CD14-positive monocyte (primary cell): ENCODE data around the gene USP53. TPM values are rescaled to one million over a fixed set of nuclear protein-coding genes. Genes with fewer than 3 reads are reported as not detected.

Experiments used
- DNase-seq, 3 donors: peaks; one replicate each; pipeline ENCODE4 v3.0.0-alpha.2; 2011 to 2022
- H2AFZ ChIP-seq: 2 replicates; pipeline ENCODE4 v1.6.0; 2012; ENCODE audit warnings: mild to moderate bottlenecking, low read depth, low read length, inconsistent platforms; ENCODE audit not compliant: insufficient read depth, poor library complexity, severe bottlenecking
- H3K27ac ChIP-seq, 2 donors: 1 replicate in 1 of 2; 2 replicates in 1 of 2; pipeline ENCODE4 v1.5.1; 2012 to 2013; ENCODE audit warnings: low read length in 2 of 2, control low read depth in 1 of 2, inconsistent platforms in 1 of 2, low read depth in 1 of 2, mild to moderate bottlenecking in 1 of 2
- H3K27me3 ChIP-seq, 2 donors: one replicate each; pipeline versions ENCODE4 v1.6.0 to v1.6.1; 2011 to 2013; ENCODE audit warnings: low read length in 2 of 2; ENCODE audit not compliant: control insufficient read depth in 2 of 2, insufficient read depth in 2 of 2
- H3K36me3 ChIP-seq, 2 donors: replicated peaks in 1 of 2; 1 replicate in 1 of 2; 2 replicates in 1 of 2; pipeline versions ENCODE4 v1.5.1 to v1.6.1; 2012 to 2013; ENCODE audit warnings: low read length in 2 of 2, control low read depth in 1 of 2, inconsistent platforms in 1 of 2, mild to moderate bottlenecking in 1 of 2; ENCODE audit not compliant: insufficient read depth in 2 of 2, control insufficient read depth in 1 of 2
- H3K4me1 ChIP-seq, 2 donors: 1 replicate in 1 of 2; 2 replicates in 1 of 2; pipeline versions ENCODE4 v1.5.1 to v1.6.1; 2012 to 2013; ENCODE audit warnings: low read length in 2 of 2, control low read depth in 1 of 2, inconsistent platforms in 1 of 2, mild to moderate bottlenecking in 1 of 2, moderate library complexity in 1 of 2; ENCODE audit not compliant: insufficient read depth in 2 of 2, control insufficient read depth in 1 of 2
- H3K4me2 ChIP-seq: replicated peaks from 2 replicates; pipeline ENCODE3; 2012; ENCODE audit warnings: low read length, moderate library complexity, mild to moderate bottlenecking; ENCODE audit not compliant: poor library complexity, severe bottlenecking; ENCODE audit errors: extremely low read depth
- H3K4me3 ChIP-seq, 3 experiments: fragments of 200-600 bp in 1 of 3; sonication (generic) in 1 of 3; replicated peaks in 1 of 3; 1 replicate in 2 of 3; 2 replicates in 1 of 3; pipeline ENCODE4 v1.5.1; 2011 to 2013; ENCODE audit warnings: low read length in 3 of 3, mild to moderate bottlenecking in 3 of 3, control low read depth in 2 of 3, low read depth in 2 of 3, inconsistent platforms in 1 of 3, moderate library complexity in 1 of 3
- H3K79me2 ChIP-seq: 2 replicates; pipeline ENCODE4 v1.6.0; 2012; ENCODE audit warnings: mild to moderate bottlenecking, control low read depth, inconsistent platforms, low read length, moderate library complexity; ENCODE audit not compliant: insufficient read depth
- H3K9ac ChIP-seq: 2 replicates; pipeline ENCODE4 v1.6.0; 2017; ENCODE audit warnings: low read length, mild to moderate bottlenecking; ENCODE audit not compliant: insufficient read depth, poor library complexity, severe bottlenecking
- H3K9me3 ChIP-seq, 2 donors: replicated peaks in 1 of 2; 1 replicate in 1 of 2; 2 replicates in 1 of 2; pipeline versions ENCODE4 v1.5.1 to v1.6.1; 2012 to 2013; ENCODE audit warnings: low read length in 2 of 2, control low read depth in 1 of 2; ENCODE audit not compliant: control insufficient read depth in 1 of 2, insufficient read depth in 1 of 2
- H4K20me1 ChIP-seq: 2 replicates; pipeline ENCODE4 v1.6.0; 2012; ENCODE audit warnings: mild to moderate bottlenecking, low read length, control low read depth, moderate library complexity; ENCODE audit not compliant: insufficient read depth
- H3K27ac Mint-ChIP-seq, 7 donors: one replicate each; pipeline ENCODE4 v1.8.0; 2020; ENCODE audit warnings: mild to moderate bottlenecking in 7 of 7, mixed read lengths in 7 of 7, moderate library complexity in 6 of 7, inconsistent platforms in 2 of 7
- H3K27me3 Mint-ChIP-seq, 3 donors: one replicate each; pipeline ENCODE4 v1.8.0; 2021 to 2022; ENCODE audit warnings: low read depth in 3 of 3, mild to moderate bottlenecking in 3 of 3, mixed read lengths in 3 of 3, moderate library complexity in 3 of 3, inconsistent platforms in 1 of 3
- H3K36me3 Mint-ChIP-seq, 2 donors: one replicate each; pipeline ENCODE4 v1.8.0; 2020; ENCODE audit warnings: mixed read lengths in 2 of 2, inconsistent platforms in 1 of 2, mild to moderate bottlenecking in 1 of 2
- H3K4me1 Mint-ChIP-seq: one replicate; pipeline ENCODE4 v1.8.0; 2020; ENCODE audit warnings: mild to moderate bottlenecking, mixed read lengths
- H3K4me3 Mint-ChIP-seq, 2 donors: one replicate each; pipeline ENCODE4 v1.8.0; 2020; ENCODE audit warnings: mild to moderate bottlenecking in 2 of 2, mixed read lengths in 2 of 2, moderate library complexity in 1 of 2
- H3K9me3 Mint-ChIP-seq, 7 donors: one replicate each; pipeline ENCODE4 v1.8.0; 2020 to 2022; ENCODE audit warnings: mixed read lengths in 7 of 7, mild to moderate bottlenecking in 6 of 7, moderate library complexity in 6 of 7, inconsistent platforms in 2 of 7
- WGBS: methylation state at CpG from one replicate; pipeline ENCODE4 v1.1.5; 2013; ENCODE audit warnings: missing lambda C conversion rate; ENCODE audit not compliant: insufficient coverage; 5-methylcytosine and 5-hydroxymethylcytosine counted together
- intact Hi-C, 2 donors: fragments of 100-400 bp; cut with micrococcal nuclease; formaldehyde crosslinking; loops; one replicate each; pipeline versions ENCODE4 v1.15.0 to v1.15.1; 2023
- polyA plus RNA-seq, 3 donors: library from polyadenylated mRNA; depleted of rRNA in 1 of 3; unstranded in 2 of 3; stranded (reverse) in 1 of 3; fragments of 300-500 nt in 2 of 3; fragments of >200 nt in 1 of 3; fragmentation: Illumina TruSeq in 2 of 3; gene quantifications; 1 replicate in 2 of 3; 2 replicates in 1 of 3; pipeline ENCODE4 v1.2.3, GENCODE V29; 2012 to 2021
- TF ChIP-seq, protein P1 (sequence below): fragments of 200-600 bp; IDR thresholded peaks from one replicate; pipeline ENCODE4 v1.8.0; 2022; ENCODE audit warnings: antibody characterized with exemption, mild to moderate bottlenecking

USP53 gene
- polyA plus RNA-seq, 3 donors = 0.11 to 0.44 (median 0.22) TPM

DNA sequence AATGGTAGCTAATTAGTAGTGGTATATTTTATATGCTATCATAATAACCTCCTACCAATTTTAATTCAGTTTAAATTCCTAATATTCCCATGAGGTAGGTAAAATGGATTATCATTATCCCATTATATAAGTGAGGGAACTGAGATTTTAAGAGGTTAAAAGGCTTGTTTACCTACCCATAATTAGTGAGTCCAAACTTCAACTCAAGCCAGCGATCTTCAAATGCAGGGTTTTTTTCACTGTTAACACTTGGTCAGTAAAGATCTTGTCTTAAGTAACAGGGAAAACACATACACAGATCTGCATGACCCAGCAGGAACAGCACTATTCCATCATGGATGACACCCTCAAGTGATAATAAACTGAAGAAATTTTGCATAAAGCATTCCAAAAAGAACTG, 78.1 kb downstream of the USP53 start:
- peaks cover 0 to 3% of the 10 kb centered on the region in 2 donors for H3K36me3 ChIP-seq
- H3K9ac ChIP-seq = no peak overlapping the region
- Mint-ChIP-seq H3K27me3 (no peaks in the 10 kb centered on the region), H3K9me3 (no peaks in the 10 kb centered on the region), H3K36me3 (no peaks in the 10 kb centered on the region), H3K4me3 (no peak overlapping the region), H3K27ac (no peak overlapping the region), H3K4me1 (no peaks in the 10 kb centered on the region)
- intact Hi-C loops = no loop called here
- no CpG with 5 or more reads among the region's 1 CpG for WGBS
- H3K4me2 ChIP-seq = no peak overlapping the region
- TF ChIP-seq, protein P1, sequence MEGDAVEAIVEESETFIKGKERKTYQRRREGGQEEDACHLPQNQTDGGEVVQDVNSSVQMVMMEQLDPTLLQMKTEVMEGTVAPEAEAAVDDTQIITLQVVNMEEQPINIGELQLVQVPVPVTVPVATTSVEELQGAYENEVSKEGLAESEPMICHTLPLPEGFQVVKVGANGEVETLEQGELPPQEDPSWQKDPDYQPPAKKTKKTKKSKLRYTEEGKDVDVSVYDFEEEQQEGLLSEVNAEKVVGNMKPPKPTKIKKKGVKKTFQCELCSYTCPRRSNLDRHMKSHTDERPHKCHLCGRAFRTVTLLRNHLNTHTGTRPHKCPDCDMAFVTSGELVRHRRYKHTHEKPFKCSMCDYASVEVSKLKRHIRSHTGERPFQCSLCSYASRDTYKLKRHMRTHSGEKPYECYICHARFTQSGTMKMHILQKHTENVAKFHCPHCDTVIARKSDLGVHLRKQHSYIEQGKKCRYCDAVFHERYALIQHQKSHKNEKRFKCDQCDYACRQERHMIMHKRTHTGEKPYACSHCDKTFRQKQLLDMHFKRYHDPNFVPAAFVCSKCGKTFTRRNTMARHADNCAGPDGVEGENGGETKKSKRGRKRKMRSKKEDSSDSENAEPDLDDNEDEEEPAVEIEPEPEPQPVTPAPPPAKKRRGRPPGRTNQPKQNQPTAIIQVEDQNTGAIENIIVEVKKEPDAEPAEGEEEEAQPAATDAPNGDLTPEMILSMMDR = no peak
- no peak overlapping the region for H3K4me3 ChIP-seq
- H3K27ac ChIP-seq = no peak overlapping the region
- no peaks in the 10 kb centered on the region for H3K9me3 ChIP-seq
- H2AFZ ChIP-seq = no peak overlapping the region
- no peaks in the 10 kb centered on the region for H3K27me3 ChIP-seq
- DNase-seq = no peak
- no peaks in the 10 kb centered on the region for H3K4me1 ChIP-seq
- no peaks in the 10 kb centered on the region for H3K79me2 ChIP-seq
- H4K20me1 ChIP-seq = no peaks in the 10 kb centered on the region

DNA sequence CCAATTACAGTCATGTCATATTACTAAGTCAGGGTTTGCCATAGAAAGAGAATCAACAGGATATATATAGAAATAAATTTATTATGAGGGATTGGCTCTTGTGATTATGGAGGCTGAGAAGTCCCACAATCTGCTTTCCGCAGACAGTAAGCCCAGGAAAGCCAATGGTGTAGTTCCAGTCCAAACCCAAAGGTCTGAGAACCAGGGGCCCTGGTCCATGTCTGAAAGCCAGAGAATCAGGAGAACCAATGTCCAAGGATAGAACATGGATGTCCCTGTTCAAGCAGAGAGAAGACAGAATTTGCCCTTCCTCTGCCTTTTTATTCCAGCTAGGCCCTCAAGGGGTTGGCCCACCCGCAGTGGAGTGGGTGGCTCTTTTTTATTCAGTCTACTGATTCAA, 83.8 kb downstream of the USP53 start:
- H3K36me3 ChIP-seq = peaks cover 14 to 32% of the 10 kb centered on the region in 2 donors
- H3K79me2 ChIP-seq = peaks cover 24% of the 10 kb centered on the region
- no peaks in the 10 kb centered on the region for H4K20me1 ChIP-seq
- no peaks in the 10 kb centered on the region for H3K27me3 ChIP-seq
- H3K4me2 ChIP-seq = no peak overlapping the region
- Mint-ChIP-seq H3K4me3 (no peak overlapping the region), H3K4me1 (peaks cover 19% of the 10 kb centered on the region), H3K27me3 (no peaks in the 10 kb centered on the region), H3K36me3 (peaks cover 14 to 18% of the 10 kb centered on the region in 2 donors), H3K9me3 (no peaks in the 10 kb centered on the region), H3K27ac (no peak overlapping the region)
- no peaks in the 10 kb centered on the region for H3K9me3 ChIP-seq
- no peak overlapping the region for H3K4me3 ChIP-seq
- DNase-seq = no peak
- no peak overlapping the region for H2AFZ ChIP-seq
- intact Hi-C loops = no loop called here
- H3K27ac ChIP-seq = no peak overlapping the region
- H3K9ac ChIP-seq = no peak overlapping the region
- TF ChIP-seq, protein P1 = no peak
- 100% methylated on average over 1 of the region's 2 CpGs for WGBS
- peaks cover 13 to 26% of the 10 kb centered on the region in 2 donors for H3K4me1 ChIP-seq
